Activated CD4-positive, CD25-positive, alpha-beta regulatory T cell (primary cell): ENCODE results near the gene ERC2.

Experiments used
- DNase-seq, 4 experiments: peaks; one replicate each; lab custom pipeline; 2025; lab: John Stamatoyannopoulos, UW

The ERC2 gene

DNA sequence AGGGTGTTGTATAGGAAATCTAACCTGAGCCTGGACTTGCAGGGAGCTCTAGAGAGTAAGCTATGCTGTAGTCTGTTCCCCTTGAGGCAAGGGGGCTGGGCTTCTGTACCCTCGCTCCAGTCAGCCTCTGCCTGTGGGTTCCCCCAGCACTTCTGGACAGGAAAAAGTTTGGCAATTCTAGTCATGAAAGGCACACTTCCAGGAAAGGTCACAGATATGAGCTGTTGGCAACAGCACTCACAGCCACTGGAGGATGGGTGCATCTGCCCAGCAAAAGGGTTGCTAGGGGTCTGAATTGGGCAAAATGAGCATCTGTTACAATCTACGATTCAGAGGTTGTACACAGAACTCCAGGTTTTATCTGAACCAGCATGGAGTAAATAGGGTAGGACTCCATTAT, 281.2 kb downstream of the ERC2 start:
- DNase-seq: no peak

DNA sequence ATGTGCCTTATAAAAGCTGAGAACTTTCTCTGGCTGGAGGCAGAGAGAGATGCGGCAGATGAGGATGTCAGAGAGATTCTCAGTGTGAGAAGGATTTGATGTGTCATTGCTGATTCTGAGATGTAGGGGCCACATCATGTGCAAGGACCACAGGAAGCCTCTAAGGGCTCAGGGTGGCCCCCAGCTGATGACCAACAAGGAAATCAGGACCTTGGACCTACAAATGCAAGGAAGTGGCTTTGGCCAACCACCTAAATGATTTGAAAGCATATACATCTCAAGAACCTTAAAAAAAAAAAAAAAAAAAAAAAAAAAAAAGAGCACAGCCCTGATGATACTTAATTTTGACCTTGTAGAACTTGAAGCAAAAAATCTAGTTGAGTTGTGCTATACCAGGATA, 282.4 kb downstream of the ERC2 start:
- no peak for DNase-seq

GRCh38 chr3:56183529-56183928, 284.7 kb downstream of the ERC2 start:
- no peak for DNase-seq

DNA sequence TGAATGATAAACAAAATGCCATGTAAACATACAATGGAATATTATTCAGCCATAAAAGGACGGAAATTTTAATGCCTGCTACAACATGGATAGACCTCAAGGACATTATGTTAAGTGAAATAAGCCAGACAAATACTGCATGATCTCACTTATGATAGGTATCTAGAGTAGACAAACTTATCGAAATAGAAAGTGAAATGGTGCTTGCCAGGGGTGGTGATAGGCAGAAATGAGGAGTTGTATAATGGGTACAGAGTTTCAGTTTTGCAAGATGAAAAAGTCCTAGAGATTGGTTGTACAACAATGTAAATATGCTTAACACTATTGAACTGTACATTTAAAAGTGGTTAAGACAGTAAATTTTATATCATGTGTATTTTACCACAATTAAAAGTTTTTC, 287.8 kb downstream of the ERC2 start:
- no peak for DNase-seq

DNA sequence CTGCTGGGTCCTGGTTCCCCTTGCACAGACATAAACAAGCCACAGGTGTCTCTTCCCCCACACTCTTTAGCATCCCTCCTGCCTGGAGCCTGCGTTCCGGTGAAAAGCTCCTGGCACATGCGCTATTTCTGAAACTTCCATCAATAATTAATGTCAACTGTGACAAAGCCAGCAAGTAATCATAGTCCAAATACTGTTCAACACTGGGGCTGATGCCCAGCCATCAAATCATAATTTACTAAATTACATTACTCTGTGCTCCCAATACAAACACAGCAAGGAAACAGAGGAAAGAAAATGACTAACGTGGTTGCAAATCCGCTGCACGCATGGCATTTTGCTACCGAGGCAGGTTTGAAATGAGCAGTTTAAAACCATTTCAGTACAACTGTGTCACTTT, 294.7 kb downstream of the ERC2 start:
- DNase-seq: no peak

DNA sequence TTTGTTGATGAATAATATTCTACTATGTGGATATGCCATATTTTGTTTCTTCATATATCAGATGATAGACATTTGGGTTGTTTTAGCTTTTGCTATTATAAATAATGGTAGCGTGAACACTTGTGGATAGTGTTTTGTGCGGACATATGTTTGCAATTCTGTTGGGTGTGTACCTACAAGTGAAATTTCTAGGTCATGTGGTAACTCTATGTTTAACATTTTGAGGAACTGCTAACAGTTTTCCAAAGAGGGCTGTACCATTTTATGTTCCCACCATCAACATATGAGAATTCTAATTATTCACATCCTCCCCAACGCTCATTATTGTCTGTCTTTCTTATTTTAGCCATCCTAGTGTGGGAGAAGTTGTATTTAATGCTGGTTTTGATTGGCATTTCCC, 303.8 kb downstream of the ERC2 start:
- DNase-seq: no peak

- DNase-seq: no peak
Observed at GRCh38 chr3:56157693-56158362, 310.4 kb downstream of the ERC2 start.

DNA sequence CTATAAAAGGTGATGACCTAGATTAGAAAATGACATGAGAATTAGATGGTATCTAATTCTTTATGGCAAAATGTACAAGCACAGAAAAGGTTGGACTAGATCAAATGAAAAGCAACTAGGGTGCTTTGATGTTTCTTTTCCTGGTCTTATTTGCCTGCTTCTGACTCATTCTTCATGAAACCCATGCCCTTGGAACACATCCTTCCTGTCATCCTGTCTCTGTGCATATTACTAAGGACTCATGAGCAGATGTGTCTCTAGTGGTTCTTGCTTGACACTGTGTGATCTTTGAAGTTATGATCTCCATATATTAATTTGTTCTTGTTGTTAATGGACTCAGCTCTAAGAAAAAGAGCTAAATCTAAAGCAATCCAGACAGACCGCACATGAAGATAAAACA, 314.0 kb downstream of the ERC2 start:
- DNase-seq: no peak

GRCh38 chr3:56147354-56147753, 320.9 kb downstream of the ERC2 start:
- no peak for DNase-seq

DNA sequence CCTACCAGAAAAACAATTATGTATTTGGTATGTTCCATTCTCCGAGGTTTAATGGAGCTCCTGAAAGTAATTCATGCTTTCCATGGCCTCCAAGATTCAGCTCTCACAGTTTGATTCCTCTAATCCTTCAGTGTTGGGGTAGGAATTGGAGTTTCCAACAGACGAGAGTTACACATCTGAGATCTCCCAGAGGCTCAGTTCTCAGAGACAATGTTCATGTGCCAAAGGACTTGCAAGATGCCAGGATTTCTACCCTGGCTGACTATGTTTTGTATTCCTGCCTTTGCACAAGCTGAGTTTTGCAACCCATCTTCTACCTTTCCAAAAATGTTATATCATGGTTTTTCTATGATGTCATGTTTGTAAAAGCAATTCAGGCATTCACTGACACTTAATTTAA, 322.9 kb downstream of the ERC2 start:
- DNase-seq: no peak

GRCh38 chr3:56144805-56145204, 323.5 kb downstream of the ERC2 start:
- no peak for DNase-seq

DNA sequence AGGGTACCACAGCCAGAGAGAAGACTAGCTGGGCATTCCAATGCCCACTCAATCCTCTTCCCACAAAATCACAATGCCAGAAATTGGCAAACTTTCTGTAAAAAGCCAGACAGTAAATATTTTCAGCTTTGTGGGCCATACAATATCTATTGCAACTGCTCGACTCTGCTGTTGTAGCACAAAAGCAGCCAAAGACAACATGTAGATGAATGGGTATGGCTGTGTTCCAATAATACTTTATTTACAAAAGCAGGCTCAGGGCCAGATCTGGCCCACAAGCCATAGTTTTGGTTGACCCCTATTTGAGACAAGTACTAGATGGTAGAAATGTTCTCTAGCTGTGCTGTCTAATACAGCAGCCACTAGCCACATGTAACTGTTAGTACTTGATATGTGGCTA, 330.9 kb downstream of the ERC2 start:
- DNase-seq: no peak

- no peak for DNase-seq
Observed at GRCh38 chr3:56136514-56136913, 331.8 kb downstream of the ERC2 start.

DNA sequence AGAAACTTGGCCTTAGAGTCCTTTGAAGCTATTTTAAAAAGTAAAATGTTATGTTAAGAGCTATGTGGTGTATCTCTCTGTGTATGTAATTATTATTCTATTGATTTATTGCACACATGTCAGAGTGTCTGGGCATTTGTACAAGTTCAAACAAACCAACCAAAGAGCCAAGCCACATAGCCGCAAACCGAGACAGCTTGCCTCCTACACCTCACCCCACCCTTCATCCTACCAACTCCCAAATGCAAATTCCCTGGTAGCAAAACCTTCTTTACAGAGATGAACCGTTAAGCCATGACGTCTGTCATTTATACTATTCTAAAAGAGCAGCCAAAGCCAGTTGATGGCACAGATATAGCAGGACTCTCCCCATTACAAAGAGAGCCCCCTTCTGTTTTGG, 332.3 kb downstream of the ERC2 start:
- no peak for DNase-seq

DNA sequence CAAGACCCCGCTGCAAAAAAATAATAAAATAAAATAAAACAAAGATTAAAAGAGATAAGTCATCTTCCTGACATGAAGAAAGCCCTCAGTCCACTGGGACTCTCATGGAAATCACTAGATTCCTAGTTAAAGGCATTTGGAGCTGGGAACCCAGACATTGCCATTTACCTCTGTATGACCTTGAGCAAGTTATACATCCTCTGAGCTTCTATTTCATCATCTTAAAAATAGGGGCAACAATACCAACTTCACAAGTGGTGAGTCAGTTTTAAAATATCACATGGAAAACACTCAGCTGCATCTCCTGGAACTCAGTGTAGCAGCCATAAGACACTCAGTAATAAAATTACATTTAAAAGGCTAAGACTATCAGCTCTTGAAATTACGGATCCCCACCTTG, 334.8 kb downstream of the ERC2 start:
- no peak for DNase-seq

DNA sequence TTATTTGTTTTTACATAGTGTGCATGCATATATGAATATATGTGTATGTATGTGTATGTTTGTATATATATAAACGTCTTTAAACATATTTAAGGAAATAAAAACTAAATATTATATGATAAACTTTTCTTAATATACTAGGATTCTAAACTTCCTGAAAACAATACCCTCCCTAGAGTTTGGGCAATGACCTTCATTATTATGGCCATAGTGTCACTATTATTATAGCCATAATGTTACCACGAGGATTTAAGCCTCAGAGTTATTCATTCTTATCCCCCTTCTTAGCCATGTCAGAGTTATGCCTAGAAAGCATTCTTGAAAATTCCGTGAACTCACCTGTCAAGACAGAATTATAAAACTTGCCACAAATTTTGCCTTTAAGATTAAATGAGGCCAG, 335.5 kb downstream of the ERC2 start:
- DNase-seq: no peak

DNA sequence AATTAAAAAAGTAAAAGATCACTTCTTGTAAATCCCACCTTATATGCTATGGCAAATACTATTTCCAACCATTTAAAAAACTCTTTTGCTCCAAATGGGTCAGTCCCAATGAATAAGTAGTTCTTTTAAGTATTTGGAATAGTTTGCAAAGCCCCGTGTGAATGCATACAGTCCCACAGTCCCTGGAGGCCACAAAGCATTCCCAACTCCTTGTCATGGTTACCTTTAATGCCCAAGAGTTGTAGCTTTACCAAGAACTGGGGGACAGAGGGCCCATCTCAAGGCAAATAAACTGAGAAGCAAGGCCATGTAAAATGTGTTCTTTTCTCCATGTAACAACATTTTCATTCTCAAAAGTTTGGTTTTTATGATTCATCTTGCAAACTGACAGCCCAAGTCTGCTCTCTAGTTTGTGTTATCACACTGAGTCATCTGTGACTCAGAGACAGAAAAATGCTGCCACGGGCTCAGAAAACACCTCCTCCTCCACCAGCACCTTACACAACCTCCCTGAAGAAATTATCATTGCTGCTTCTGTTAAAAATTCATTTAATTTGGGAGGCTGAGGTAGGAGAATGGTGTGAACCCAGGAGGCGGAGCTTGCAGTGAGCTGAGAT, 336.2 kb downstream of the ERC2 start:
- DNase-seq: no peak

- DNase-seq: no peak
Observed at GRCh38 chr3:56130036-56130435, 338.2 kb downstream of the ERC2 start.

DNA sequence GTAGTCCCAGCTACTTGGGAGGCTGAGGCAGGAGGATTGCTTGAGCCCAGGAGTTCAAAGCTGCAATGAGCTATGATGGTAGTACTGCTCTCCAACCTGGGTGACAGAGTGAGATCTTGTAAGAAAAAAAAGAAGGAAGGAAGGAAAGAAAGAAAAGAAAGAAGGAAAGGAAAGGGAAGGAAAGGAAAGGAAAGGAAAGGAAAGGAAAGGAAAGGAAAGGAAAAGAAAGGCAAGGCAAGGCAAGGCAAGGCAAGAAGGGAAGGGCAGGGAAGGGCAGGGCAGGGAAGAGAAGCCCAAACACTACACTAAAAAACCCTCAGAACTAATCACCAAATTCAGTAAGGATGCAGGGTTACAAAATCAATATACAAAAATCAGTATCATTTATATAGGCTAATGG, 341.6 kb downstream of the ERC2 start:
- no peak for DNase-seq

DNA sequence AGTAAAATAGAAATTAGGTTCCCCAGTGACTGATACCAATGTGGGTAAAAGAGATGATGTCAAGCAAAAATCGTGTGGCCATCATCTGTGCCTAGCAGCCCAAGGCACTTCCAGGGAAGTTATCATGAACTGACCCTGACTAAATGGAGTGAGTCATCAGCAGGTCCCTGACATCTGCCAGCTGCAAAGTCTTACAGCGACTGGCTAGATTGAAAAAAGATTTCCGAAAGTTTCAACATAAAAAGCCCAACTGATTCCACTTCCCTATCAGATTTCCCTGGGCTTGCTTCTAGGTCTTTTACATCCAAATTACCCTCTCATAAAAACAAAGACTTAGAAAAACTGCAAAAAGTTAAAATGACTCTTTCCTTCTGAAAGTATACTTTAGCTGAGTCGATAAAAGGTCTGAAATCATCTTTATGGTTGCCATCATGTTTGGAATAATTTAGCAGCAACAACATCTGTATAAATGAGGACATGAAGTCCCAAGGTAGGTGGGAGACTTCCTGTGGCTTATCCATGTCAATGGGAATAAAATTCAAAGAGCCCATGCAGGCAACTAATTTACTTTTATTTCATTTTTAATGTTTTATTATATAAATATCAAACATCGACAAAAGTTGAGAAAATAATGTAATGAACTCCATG, 342.8 kb downstream of the ERC2 start:
- no peak for DNase-seq

DNA sequence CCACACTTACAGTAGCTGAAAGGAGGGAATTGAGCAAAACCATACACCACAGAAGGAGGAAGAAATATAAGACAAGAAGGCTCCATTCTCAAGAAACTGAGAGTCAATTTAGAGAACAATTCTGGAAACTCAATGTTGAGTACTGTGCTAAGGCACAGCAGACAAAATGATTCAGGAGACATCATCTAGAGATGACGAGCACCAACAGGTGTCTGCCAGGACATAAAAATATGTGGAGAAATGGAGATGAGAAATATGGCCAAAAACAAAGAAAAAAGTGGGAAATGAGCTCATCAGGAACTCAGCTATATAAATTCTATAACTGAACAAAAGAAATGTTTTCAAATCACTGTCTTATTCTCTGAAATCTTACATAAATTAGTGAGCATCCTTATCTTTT, 343.7 kb downstream of the ERC2 start:
- no peak for DNase-seq

DNA sequence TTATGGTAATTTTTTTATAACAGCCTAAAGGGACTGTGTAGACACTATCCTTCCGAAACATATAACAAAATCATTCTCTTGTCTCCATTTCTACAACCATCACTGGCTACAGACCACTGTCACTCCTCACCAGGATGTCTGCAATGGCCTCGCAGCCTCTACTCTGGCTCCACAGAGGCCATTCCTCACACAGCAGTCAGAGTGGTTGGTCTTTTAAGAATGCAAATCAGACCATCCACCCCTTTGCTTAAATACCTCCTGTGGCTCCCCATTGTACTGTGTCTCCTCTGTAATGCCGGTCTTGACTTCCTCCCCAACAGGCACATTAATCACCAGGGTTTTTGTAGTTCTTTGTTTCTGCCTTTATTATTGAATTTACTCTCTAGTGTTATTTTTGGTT, 344.8 kb downstream of the ERC2 start:
- DNase-seq: no peak

DNA sequence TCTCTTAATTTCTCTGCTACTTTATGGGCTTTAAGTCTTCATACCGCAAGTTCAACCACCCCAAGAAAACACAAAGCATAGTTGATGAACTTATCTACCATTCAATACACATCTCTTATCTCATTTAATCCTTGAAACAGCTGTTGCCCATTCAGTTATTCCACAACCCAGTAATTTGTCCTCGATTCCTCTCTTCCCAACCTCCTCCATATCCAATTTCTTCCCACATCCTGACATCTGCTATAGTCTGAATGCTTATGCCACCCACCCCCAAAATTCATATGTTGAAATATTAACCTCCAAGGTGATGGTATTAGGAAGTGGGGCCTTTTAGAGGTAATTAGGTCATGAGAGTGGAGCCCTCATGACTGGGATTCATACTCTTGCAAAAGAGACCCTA, 345.4 kb downstream of the ERC2 start:
- DNase-seq: no peak

GRCh38 chr3:56121716-56122115, 346.6 kb downstream of the ERC2 start:
- no peak for DNase-seq
